H1 (cell line): ENCODE data around the gene MEA1. TPM values are rescaled to one million over a fixed set of nuclear protein-coding genes. Genes with fewer than 3 reads are reported as not detected.

Experiments
- CTCF ChIA-PET: fragments of 300-600 bp; sonication (Branson Sonifier 250); formaldehyde crosslinking; loops from one replicate; lab custom pipeline; 2021; ENCODE audit not compliant: partially characterized antibody; lab: Charles Lee
- POLR2A ChIA-PET: fragments of 300-600 bp; sonication (Branson Sonifier 250); formaldehyde crosslinking; loops from one replicate; lab custom pipeline; 2021; ENCODE audit warnings: inconsistent platforms; ENCODE audit not compliant: partially characterized antibody; lab: Charles Lee
- DNase-seq, 2 experiments: peaks; one replicate each; pipeline versions ENCODE4 v3.0.0 to v3.0.0-alpha.2; 2010 to 2022; ENCODE audit warnings: low spot score in 2 of 2, low read depth in 1 of 2, mixed read lengths in 1 of 2
- FAIRE-seq: peaks from 2 replicates; lab custom pipeline; 2011; peaks lifted over from hg19 to GRCh38; lab: Jason Lieb, UNC
- H2AFZ ChIP-seq: 2 replicates; pipeline ENCODE4 v1.8.1; 2012; ENCODE audit warnings: low read length, inconsistent platforms
- H2AK5ac ChIP-seq: 2 replicates; pipeline ENCODE4 v1.6.1; 2013; ENCODE audit warnings: low read depth, low read length
- H2BK120ac ChIP-seq: replicated peaks from 2 replicates; pipeline ENCODE3; 2013; ENCODE audit warnings: low read depth, low read length, inconsistent platforms
- H2BK12ac ChIP-seq: 2 replicates; pipeline ENCODE4 v1.6.1; 2013; ENCODE audit warnings: low read depth, low read length
- H2BK15ac ChIP-seq: 2 replicates; pipeline ENCODE4 v1.6.1; 2013; ENCODE audit warnings: low read length
- H2BK20ac ChIP-seq: 2 replicates; pipeline ENCODE4 v1.6.1; 2013; ENCODE audit warnings: low read length
- H2BK5ac ChIP-seq: 2 replicates; pipeline ENCODE4 v1.6.1; 2013; ENCODE audit warnings: low read depth, low read length
- H3K14ac ChIP-seq: 2 replicates; pipeline ENCODE4 v1.6.1; 2013; ENCODE audit warnings: inconsistent platforms; ENCODE audit not compliant: insufficient read length
- H3K18ac ChIP-seq: 2 replicates; pipeline ENCODE4 v1.6.1; 2013; ENCODE audit warnings: low read length; ENCODE audit errors: extremely low read depth
- H3K23ac ChIP-seq: 2 replicates; pipeline ENCODE4 v1.6.1; 2013; ENCODE audit warnings: inconsistent platforms; ENCODE audit not compliant: insufficient read length
- H3K23me2 ChIP-seq: 2 replicates; pipeline ENCODE4 v1.6.1; 2013; ENCODE audit warnings: low read depth, low read length
- H3K27ac ChIP-seq: 2 replicates; pipeline ENCODE4 v1.6.1; 2011; ENCODE audit warnings: low read depth, low read length, inconsistent platforms
- H3K27me3 ChIP-seq, 4 experiments: replicated peaks in 1 of 4; 1 replicate in 1 of 4; 2 replicates in 3 of 4; pipeline versions ENCODE4 v1.6.1 to v1.8.1; 2011 to 2013; ENCODE audit warnings: low read length in 3 of 4, mild to moderate bottlenecking in 3 of 4, inconsistent platforms in 2 of 4, mixed read lengths in 2 of 4, moderate library complexity in 1 of 4; ENCODE audit not compliant: control insufficient read depth in 3 of 4, insufficient read depth in 3 of 4; ENCODE audit errors: extremely low read depth in 1 of 4
- H3K36me3 ChIP-seq, 4 experiments: 2 replicates each; pipeline versions ENCODE4 v1.6.1 to v1.8.1; 2011 to 2013; ENCODE audit warnings: mild to moderate bottlenecking in 4 of 4, low read length in 3 of 4, moderate library complexity in 2 of 4, control low read depth in 1 of 4, inconsistent platforms in 1 of 4; ENCODE audit not compliant: insufficient read depth in 4 of 4, control insufficient read depth in 2 of 4
- H3K4ac ChIP-seq: replicated peaks from 2 replicates; pipeline ENCODE3; 2013; ENCODE audit warnings: low read length, low read depth, mixed read lengths, inconsistent platforms; ENCODE audit not compliant: insufficient read length
- H3K4me1 ChIP-seq, 4 experiments: replicated peaks in 1 of 4; 1 replicate in 1 of 4; 2 replicates in 3 of 4; pipeline versions ENCODE4 v1.6.1 to v1.8.1; 2011 to 2013; ENCODE audit warnings: low read length in 3 of 4, inconsistent platforms in 2 of 4, mixed read lengths in 1 of 4; ENCODE audit not compliant: insufficient read depth in 4 of 4, control insufficient read depth in 3 of 4
- H3K4me2 ChIP-seq, 2 experiments: 2 replicates each; pipeline versions ENCODE4 v1.6.1 to v1.8.1; 2011 to 2013; ENCODE audit warnings: low read depth in 2 of 2, low read length in 2 of 2, control low read depth in 1 of 2, inconsistent platforms in 1 of 2, mild to moderate bottlenecking in 1 of 2; ENCODE audit not compliant: insufficient read depth in 1 of 2
- H3K4me3 ChIP-seq, 4 experiments: fragments of 200-600, 300-600 bp in 1 of 4; sonication (generic), shearing (Covaris generic), sonication (Bioruptor Twin) in 1 of 4; 2 replicates each; pipeline versions ENCODE4 v1.5.1 to v1.8.1; 2011 to 2016; ENCODE audit warnings: low read length in 4 of 4, low read depth in 3 of 4, control low read depth in 2 of 4, inconsistent platforms in 2 of 4, mild to moderate bottlenecking in 2 of 4, mixed read lengths in 1 of 4, moderate library complexity in 1 of 4; ENCODE audit not compliant: insufficient read depth in 2 of 4; ENCODE audit errors: extremely low read depth in 1 of 4
- H3K56ac ChIP-seq: replicated peaks from 2 replicates; pipeline ENCODE3; 2013; ENCODE audit warnings: low read depth, mild to moderate bottlenecking, mixed read lengths, low read length, inconsistent platforms; ENCODE audit not compliant: insufficient read length
- H3K79me1 ChIP-seq: 2 replicates; pipeline ENCODE4 v1.6.1; 2013; ENCODE audit warnings: low read depth, low read length, control low read depth
- H3K79me2 ChIP-seq, 2 experiments: 2 replicates each; pipeline versions ENCODE4 v1.6.1 to v1.8.1; 2012 to 2013; ENCODE audit warnings: low read length in 2 of 2, mild to moderate bottlenecking in 2 of 2, inconsistent platforms in 1 of 2; ENCODE audit not compliant: insufficient read depth in 2 of 2, control insufficient read depth in 1 of 2
- H3K9ac ChIP-seq, 4 experiments: replicated peaks in 1 of 4; 1 replicate in 1 of 4; 2 replicates in 3 of 4; pipeline versions ENCODE4 v1.6.1 to v1.8.1; 2011 to 2013; ENCODE audit warnings: low read depth in 3 of 4, low read length in 3 of 4, control low read depth in 2 of 4, mild to moderate bottlenecking in 2 of 4, moderate library complexity in 2 of 4, inconsistent platforms in 1 of 4; ENCODE audit errors: extremely low read depth in 1 of 4
- H3K9me3 ChIP-seq, 2 experiments: 2 replicates each; pipeline versions ENCODE4 v1.6.1 to v1.8.1; 2012 to 2013; ENCODE audit warnings: mild to moderate bottlenecking in 2 of 2, moderate library complexity in 2 of 2, control low read depth in 1 of 2, inconsistent platforms in 1 of 2, low read depth in 1 of 2, low read length in 1 of 2, mixed read lengths in 1 of 2; ENCODE audit not compliant: insufficient read depth in 2 of 2
- H4K20me1 ChIP-seq, 2 experiments: replicated peaks in 1 of 2; 2 replicates each; pipeline versions ENCODE3 to v1.8.1; 2011 to 2013; ENCODE audit warnings: inconsistent platforms in 2 of 2, low read length in 2 of 2, mild to moderate bottlenecking in 1 of 2; ENCODE audit not compliant: insufficient read depth in 2 of 2, control insufficient read depth in 1 of 2
- H4K5ac ChIP-seq: 2 replicates; pipeline ENCODE4 v1.6.1; 2013; ENCODE audit warnings: low read length, low read depth, mixed read lengths, inconsistent platforms; ENCODE audit not compliant: insufficient read length
- H4K8ac ChIP-seq: 2 replicates; pipeline ENCODE4 v1.8.0; 2013; ENCODE audit warnings: mild to moderate bottlenecking, moderate library complexity, low read length, inconsistent platforms; ENCODE audit not compliant: insufficient read depth; ENCODE audit errors: extremely low read depth
- H4K91ac ChIP-seq: replicated peaks from 2 replicates; pipeline ENCODE3; 2013; ENCODE audit warnings: low read length, mixed read lengths, inconsistent platforms; ENCODE audit not compliant: insufficient read length
- ASH2L ChIP-seq: fragments of 200-600, 300-600 bp; sonication (generic); IDR thresholded peaks from one replicate; pipeline ENCODE4 v1.7.1; 2017; ENCODE audit warnings: low read length
- BCL11A ChIP-seq, 2 experiments: IDR thresholded peaks; one replicate each; pipeline ENCODE4 v1.6.1; 2011; ENCODE audit warnings: low read depth in 2 of 2, low read length in 2 of 2, mild to moderate bottlenecking in 2 of 2
- SUZ12 ChIP-seq: fragments of 200-600 bp; sonication (generic); IDR thresholded peaks from 2 replicates; pipeline ENCODE4 v1.6.1; 2012; ENCODE audit warnings: mild to moderate bottlenecking, inconsistent platforms, low read length, moderate library complexity, mixed read lengths
- YY1 ChIP-seq: IDR thresholded peaks from 2 replicates; pipeline ENCODE4 v1.6.1; 2011; ENCODE audit warnings: low read depth, mild to moderate bottlenecking, low read length
- ZNF274 ChIP-seq: IDR thresholded peaks from 2 replicates; pipeline ENCODE4 v1.7.0; 2012; ENCODE audit warnings: low read length, borderline replicate concordance; ENCODE audit errors: extremely low read depth
- WGBS, 2 experiments: shearing (Covaris generic) in 1 of 2; methylation state at CpG; one replicate each; pipeline versions ENCODE4 v1.1.6 to v1.1.7; 2013 to 2015; ENCODE audit warnings: low lambda C conversion rate in 2 of 2, mixed read lengths in 2 of 2, inconsistent platforms in 1 of 2, low coverage in 1 of 2, missing lambda C conversion rate in 1 of 2; ENCODE audit not compliant: insufficient replicate concordance in 2 of 2, insufficient coverage in 1 of 2, insufficient read length in 1 of 2; ENCODE audit errors: extremely low coverage in 1 of 2, missing lambda C conversion rate in 1 of 2; 5-methylcytosine and 5-hydroxymethylcytosine counted together
- polyA plus RNA-seq, 7 experiments: library from polyadenylated mRNA; depleted of rRNA in 3 of 7; stranded (reverse) in 5 of 7; unstranded in 2 of 7; fragments of >200 nt in 5 of 7; fragments of 200-250 nt in 2 of 7; gene quantifications; 1 replicate in 5 of 7; 2 replicates in 1 of 7; 4 replicates in 1 of 7; pipeline versions ENCODE4 v1.2.1 to v1.2.3, GENCODE V29; 2011 to 2013; ENCODE audit warnings: missing spikeins in 2 of 7, mixed read lengths in 2 of 7
- total RNA-seq: library from RNA; stranded (reverse); fragmentation: NEBNext Ultra II Directional; extraction: Animal tissue kit (Norgen Biotek cat#: 25700); gene quantifications from 2 replicates; pipeline ENCODE4 v1.2.1, GENCODE V29; 2021
- TF ChIP-seq, protein P1 (sequence below), 3 experiments: IDR thresholded peaks; 1 replicate in 2 of 3; 2 replicates in 1 of 3; pipeline versions ENCODE4 v1.5.1 to v1.6.1; 2011; ENCODE audit warnings: low read length in 3 of 3, mild to moderate bottlenecking in 3 of 3, inconsistent platforms in 2 of 3, low read depth in 1 of 3, moderate library complexity in 1 of 3; ENCODE audit not compliant: insufficient read depth in 1 of 3; ENCODE audit errors: control extremely low read depth in 1 of 3

Gene MEA1
- total and polyA plus RNA-seq, 2 of the 8 experiments (the other 6 are each of a cell fraction or from before 2014, with no cell fraction given) = 94.2 to 96.4 TPM

DNA sequence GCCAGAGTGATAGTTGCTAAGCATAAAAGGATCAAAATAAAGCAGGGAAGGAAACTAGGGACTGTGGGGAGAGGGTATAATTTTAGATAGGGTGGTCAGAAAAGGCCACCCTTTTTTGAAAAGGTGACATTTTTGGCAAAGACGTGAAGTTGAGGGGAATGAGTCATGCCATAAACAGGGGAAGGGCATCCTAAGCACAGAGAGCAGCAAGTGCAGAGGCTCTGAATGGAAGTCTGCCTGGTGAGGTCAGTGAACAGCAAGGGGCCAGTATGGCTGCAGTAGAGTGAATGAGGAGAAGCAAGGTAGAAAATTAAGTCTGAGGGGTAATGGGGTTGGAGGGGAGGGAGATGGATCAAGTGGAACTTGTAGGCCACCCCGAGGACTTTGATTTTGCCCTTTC lies 48.1 kb upstream of the MEA1 start:
- WGBS, 2 experiments = 85% methylated on average over 2 of the region's 2 CpGs; no CpG with 5 or more reads in 1 of the 2 experiments
- FAIRE-seq = no peak
- Histone ChIP-seq H3K9me3 (no peaks in the 10 kb centered on the region), H3K79me1 (peaks cover 10% of the 10 kb centered on the region), H3K23ac (no peak overlapping the region), H4K20me1 (no peaks in the 10 kb centered on the region), H3K36me3 (peaks cover 0 to 4% (median 1%) of the 10 kb centered on the region in 4 experiments; a peak in 4 of 8 replicates), H3K23me2 (peaks cover 10% of the 10 kb centered on the region; the same call in 1 of the 2 replicates), H2AK5ac (no peak overlapping the region), H3K4me2 (no peak overlapping the region), H3K4me3 (no peak overlapping the region), H2BK20ac (no peak overlapping the region), H4K8ac (no peak overlapping the region), H3K18ac (no peak overlapping the region), H2BK12ac (no peak overlapping the region), H4K5ac (no peak overlapping the region), H3K27ac (no peak overlapping the region), H2AFZ (no peak overlapping the region), H3K9ac (no peak overlapping the region), H4K91ac (no peak overlapping the region), H3K79me2 (peaks cover 6 to 16% of the 10 kb centered on the region in 2 experiments; a peak in 3 of 4 replicates), H3K56ac (no peak overlapping the region), H3K27me3 (no peaks in the 10 kb centered on the region), H2BK5ac (no peak overlapping the region), H2BK120ac (no peak overlapping the region), H3K4me1 (peaks cover 4 to 10% (median 5%) of the 10 kb centered on the region in 4 experiments; a peak in 5 of 7 replicates), H3K14ac (no peak overlapping the region), H3K4ac (no peak overlapping the region), H2BK15ac (no peak overlapping the region)
- TF ChIP-seq SUZ12 = no peak
- no peak for TF ChIP-seq YY1
- no peak for TF ChIP-seq ZNF274
- no peak for TF ChIP-seq BCL11A (IDR thresholded peaks at IDR 0.05; ENCODE audit: low read depth in 2 of 2, low read length in 2 of 2)
- TF ChIP-seq, protein P1, sequence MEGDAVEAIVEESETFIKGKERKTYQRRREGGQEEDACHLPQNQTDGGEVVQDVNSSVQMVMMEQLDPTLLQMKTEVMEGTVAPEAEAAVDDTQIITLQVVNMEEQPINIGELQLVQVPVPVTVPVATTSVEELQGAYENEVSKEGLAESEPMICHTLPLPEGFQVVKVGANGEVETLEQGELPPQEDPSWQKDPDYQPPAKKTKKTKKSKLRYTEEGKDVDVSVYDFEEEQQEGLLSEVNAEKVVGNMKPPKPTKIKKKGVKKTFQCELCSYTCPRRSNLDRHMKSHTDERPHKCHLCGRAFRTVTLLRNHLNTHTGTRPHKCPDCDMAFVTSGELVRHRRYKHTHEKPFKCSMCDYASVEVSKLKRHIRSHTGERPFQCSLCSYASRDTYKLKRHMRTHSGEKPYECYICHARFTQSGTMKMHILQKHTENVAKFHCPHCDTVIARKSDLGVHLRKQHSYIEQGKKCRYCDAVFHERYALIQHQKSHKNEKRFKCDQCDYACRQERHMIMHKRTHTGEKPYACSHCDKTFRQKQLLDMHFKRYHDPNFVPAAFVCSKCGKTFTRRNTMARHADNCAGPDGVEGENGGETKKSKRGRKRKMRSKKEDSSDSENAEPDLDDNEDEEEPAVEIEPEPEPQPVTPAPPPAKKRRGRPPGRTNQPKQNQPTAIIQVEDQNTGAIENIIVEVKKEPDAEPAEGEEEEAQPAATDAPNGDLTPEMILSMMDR (IDR thresholded peaks at IDR 0.05; ENCODE audit: control extremely low read depth in 1 of 3, insufficient read depth in 1 of 3, low read depth in 1 of 3, low read length in 3 of 3) = no peak
- TF ChIP-seq ASH2L = no peak
- no peak for DNase-seq
- ChIA-PET POLR2A (interaction anchor here (1.2 kb wide), 1 partner anchor 10 kb away, joined by 5 read pairs; no protein-coding TSS in a partner anchor), CTCF (interaction anchor here (2.0 kb wide), 1 partner anchor 9 kb away, joined by 7 read pairs; no protein-coding TSS in a partner anchor)
